Left ventricle myocardium inferior (tissue), 1 donor: ENCODE data around the gene HS3ST6. TPM values are rescaled to one million over a fixed set of nuclear protein-coding genes. Genes with fewer than 3 reads are reported as not detected.
A peak's percentile ranks its signal among the peaks of the same experiment; 100 is the strongest.

Source experiments
- DNase-seq: peaks from one replicate; pipeline ENCODE4 v3.0.0-alpha.2; 2020
- H3K27ac ChIP-seq: fragments of 200-600 bp; replicated peaks from 2 replicates; pipeline ENCODE4 v1.8.0; 2021
- H3K27me3 ChIP-seq: fragments of 200-600 bp; 2 replicates; pipeline ENCODE4 v1.8.0; 2021; ENCODE audit warnings: low read depth
- H3K36me3 ChIP-seq: fragments of 200-600 bp; 2 replicates; pipeline ENCODE4 v1.8.0; 2021
- H3K4me1 ChIP-seq: fragments of 200-600 bp; 2 replicates; pipeline ENCODE4 v1.8.0; 2021
- H3K4me3 ChIP-seq: fragments of 200-600 bp; 2 replicates; pipeline ENCODE4 v1.8.0; 2021; ENCODE audit warnings: mild to moderate bottlenecking, moderate library complexity
- H3K9me3 ChIP-seq: fragments of 200-600 bp; replicated peaks from 2 replicates; pipeline ENCODE4 v1.8.0; 2021
- CTCF ChIP-seq: fragments of 200-600 bp; IDR thresholded peaks from 2 replicates; pipeline ENCODE4 v1.8.0; 2021; ENCODE audit warnings: antibody characterized with exemption, mild to moderate bottlenecking, borderline replicate concordance
- intact Hi-C: fragments of 100-400 bp; cut with micrococcal nuclease; formaldehyde crosslinking; loops from one replicate; pipeline ENCODE4 v1.11.0; 2022
- total RNA-seq: library from RNA; stranded (reverse); fragmentation: NEBNext Ultra II Directional; extraction: Animal tissue kit (Norgen Biotek cat#: 25700); gene quantifications from one replicate; pipeline ENCODE4 v1.2.1, GENCODE V29; 2021
- donor health status: DM: no; HTN: yes; CAD: no; lungs with severe emphysema.

The HS3ST6 gene
- total RNA-seq, 1 donor from 2014 or later: not detected

- peak overlapping the region; percentile 85 for H3K27ac ChIP-seq
- intact Hi-C loops: loop anchor here (10.0 kb wide), 1 partner anchor 64 kb away; no protein-coding TSS in a partner anchor
- H3K4me1 ChIP-seq: peaks cover 13% of the 10 kb centered on the region
- H3K9me3 ChIP-seq: no peaks in the 10 kb centered on the region
- no peak for TF ChIP-seq CTCF
- DNase-seq: no peak
- H3K36me3 ChIP-seq: no peaks in the 10 kb centered on the region
- peaks cover 20% of the 10 kb centered on the region for H3K27me3 ChIP-seq
- H3K4me3 ChIP-seq: peak overlapping the region; percentile 76
Observed at GRCh38 chr16:1929105-1929504, 10.9 kb upstream of the HS3ST6 start.

GRCh38 chr16:1926271-1926670 is 8.1 kb upstream of the HS3ST6 start:
- Histone ChIP-seq H3K4me1 (peaks cover 19% of the 10 kb centered on the region), H3K27me3 (peaks cover 49% of the 10 kb centered on the region), H3K36me3 (no peaks in the 10 kb centered on the region), H3K9me3 (no peaks in the 10 kb centered on the region), H3K4me3 (no peak overlapping the region), H3K27ac (no peak overlapping the region)
- DNase-seq: no peak
- no peak for TF ChIP-seq CTCF
- intact Hi-C loops: loop anchor here (10.0 kb wide), 1 partner anchor 61 kb away; no protein-coding TSS in a partner anchor

- H3K27ac ChIP-seq: no peak overlapping the region
- intact Hi-C loops: loop anchor here (10.0 kb wide), 1 partner anchor 59 kb away; no protein-coding TSS in a partner anchor
- DNase-seq: no peak
- no peaks in the 10 kb centered on the region for H3K9me3 ChIP-seq
- TF ChIP-seq CTCF: no peak
- no peaks in the 10 kb centered on the region for H3K36me3 ChIP-seq
- peaks cover 71% of the 10 kb centered on the region for H3K27me3 ChIP-seq
- H3K4me3 ChIP-seq: no peak overlapping the region
- peaks cover 9% of the 10 kb centered on the region for H3K4me1 ChIP-seq
Observed at GRCh38 chr16:1924095-1924494, 5.9 kb upstream of the HS3ST6 start.

GRCh38 chr16:1923299-1924034 is 5.3 kb upstream of the HS3ST6 start:
- H3K27me3 ChIP-seq: peaks cover 77% of the 10 kb centered on the region
- DNase-seq: no peak
- intact Hi-C loops: loop anchor here (10.0 kb wide), 1 partner anchor 59 kb away; no protein-coding TSS in a partner anchor

GRCh38 chr16:1922357-1922756 is 4.1 kb upstream of the HS3ST6 start:
- no peak for TF ChIP-seq CTCF
- Histone ChIP-seq H3K4me3 (no peak overlapping the region), H3K27me3 (peaks cover 87% of the 10 kb centered on the region), H3K36me3 (no peaks in the 10 kb centered on the region), H3K27ac (no peak overlapping the region), H3K4me1 (peaks cover 13% of the 10 kb centered on the region), H3K9me3 (no peaks in the 10 kb centered on the region)
- no peak for DNase-seq
- intact Hi-C loops: loop anchor here (10.0 kb wide), 1 partner anchor 58 kb away; no protein-coding TSS in a partner anchor

More at GRCh38 chr16:1923299-1924034, 5.3 kb upstream of the HS3ST6 start:
- no peak overlapping the region for H3K27ac ChIP-seq
- peaks cover 10% of the 10 kb centered on the region for H3K4me1 ChIP-seq
- no peaks in the 10 kb centered on the region for H3K36me3 ChIP-seq
- TF ChIP-seq CTCF: no peak
- no peak overlapping the region for H3K4me3 ChIP-seq
- no peaks in the 10 kb centered on the region for H3K9me3 ChIP-seq
